GM12878 (cell line): Measurements from ENCODE around the gene TSR3. TPM values are rescaled to one million over a fixed set of nuclear protein-coding genes. Genes with fewer than 3 reads are reported as not detected.

Experiments used
- ATAC-seq: fragments of 200-7000 bp; cut with Tn5 transposase; 3 replicates; pipeline ENCODE4 v1.9.1; 2020; ENCODE audit warnings: mild to moderate bottlenecking, moderate library complexity
- BruUV-seq: library from RNA; stranded (reverse); fragments of 400-500 nt; replicated peaks from 2 replicates; lab custom pipeline; 2021; lab: Mats Ljungman, UMichigan
- CTCF ChIA-PET: fragments of 300-600 bp; sonication (Branson Sonifier 250); formaldehyde crosslinking; extraction: SDS; loops from one replicate; lab custom pipeline; 2021; ENCODE audit warnings: inconsistent platforms; lab: Yijun Ruan, JAX
- POLR2A ChIA-PET: fragments of 350-600 bp; formaldehyde crosslinking; extraction: SDS; loops from one replicate; lab custom pipeline; 2021; ENCODE audit warnings: inconsistent platforms; lab: Charles Lee
- RAD21 ChIA-PET: fragments of 300-600 bp; sonication (Branson Sonifier 250); formaldehyde crosslinking; loops from one replicate; lab custom pipeline; 2023; ENCODE audit warnings: antibody characterized with exemption; ENCODE audit not compliant: unreplicated experiment; lab: Charles Lee
- SMC1A ChIA-PET: fragments of 300-600 bp; sonication (Branson Sonifier 250); formaldehyde crosslinking; loops from one replicate; lab custom pipeline; 2023; ENCODE audit not compliant: unreplicated experiment, uncharacterized antibody; lab: Charles Lee
- DNase-seq: peaks from one replicate; pipeline ENCODE4 v3.0.0-alpha.2; 2011; ENCODE audit warnings: low read depth, low spot score
- FAIRE-seq: peaks from 3 replicates; lab custom pipeline; 2011; peaks lifted over from hg19 to GRCh38; lab: Jason Lieb, UNC
- H2AFZ ChIP-seq: 2 replicates; pipeline ENCODE4 v1.6.0; 2011; ENCODE audit warnings: low read depth, low read length, control low read depth; ENCODE audit not compliant: control insufficient read depth
- H3K27ac ChIP-seq: 2 replicates; pipeline ENCODE4 v1.5.1; 2011; ENCODE audit warnings: control low read depth; ENCODE audit not compliant: control insufficient read depth, insufficient read depth
- H3K27me3 ChIP-seq, 2 experiments: replicated peaks in 1 of 2; 2 replicates each; pipeline versions ENCODE4 v1.6.0 to v1.6.1; 2011; ENCODE audit warnings: low read length in 1 of 2; ENCODE audit not compliant: control insufficient read depth in 2 of 2, insufficient read depth in 2 of 2
- H3K36me3 ChIP-seq, 2 experiments: 2 replicates each; pipeline ENCODE4 v1.5.1; 2011; ENCODE audit warnings: low read length in 1 of 2; ENCODE audit not compliant: control insufficient read depth in 2 of 2, insufficient read depth in 2 of 2
- H3K4me1 ChIP-seq: 2 replicates; pipeline ENCODE4 v1.6.1; 2011; ENCODE audit warnings: mild to moderate bottlenecking, low read length, moderate library complexity, mixed read lengths; ENCODE audit not compliant: control insufficient read depth, insufficient read depth
- H3K4me2 ChIP-seq: 2 replicates; pipeline ENCODE4 v1.6.0; 2011; ENCODE audit warnings: control low read depth; ENCODE audit not compliant: control insufficient read depth, insufficient read depth
- H3K4me3 ChIP-seq: fragments of 200-600 bp; sonication (generic); 2 replicates; pipeline ENCODE4 v1.5.1; 2016
- H3K79me2 ChIP-seq: 2 replicates; pipeline ENCODE4 v1.6.0; 2011; ENCODE audit warnings: low read length; ENCODE audit not compliant: control insufficient read depth, insufficient read depth
- H3K9ac ChIP-seq: 2 replicates; pipeline ENCODE4 v1.8.0; 2011; ENCODE audit warnings: low read length, control low read depth, mixed read lengths; ENCODE audit not compliant: control insufficient read depth, insufficient read depth
- H3K9me3 ChIP-seq: replicated peaks from 3 replicates; pipeline ENCODE4 v1.5.1; 2011; ENCODE audit warnings: mild to moderate bottlenecking, low read length; ENCODE audit not compliant: control insufficient read depth, insufficient read depth
- H4K20me1 ChIP-seq: 2 replicates; pipeline ENCODE4 v1.6.0; 2011; ENCODE audit not compliant: control insufficient read depth, insufficient read depth
- CHD4 ChIP-seq: fragments of 200-600 bp; sonication (generic); IDR thresholded peaks from 2 replicates; pipeline ENCODE4 v1.6.1; 2016; ENCODE audit warnings: mild to moderate bottlenecking
- JUND ChIP-seq: IDR thresholded peaks from 2 replicates; pipeline ENCODE4 v1.6.1; 2012; ENCODE audit warnings: low read depth, mild to moderate bottlenecking, low read length, improper control_type of control experiment, moderate library complexity
- NFYA ChIP-seq: IDR thresholded peaks from 2 replicates; pipeline ENCODE4 v1.6.1; 2011; ENCODE audit warnings: low read depth, mild to moderate bottlenecking, low read length, improper control_type of control experiment, borderline replicate concordance
- NRF1 ChIP-seq: conservative IDR thresholded peaks from 2 replicates; pipeline ENCODE4 v1.6.1; 2011; ENCODE audit warnings: mild to moderate bottlenecking, low read depth, low read length, improper control_type of control experiment
- PAX8 ChIP-seq: fragments of 450-650 bp; IDR thresholded peaks from 2 replicates; pipeline ENCODE4 v1.6.1; 2017; ENCODE audit warnings: mild to moderate bottlenecking, moderate library complexity
- PKNOX1 ChIP-seq: fragments of 450-650 bp; IDR thresholded peaks from 2 replicates; pipeline ENCODE4 v1.6.1; 2016; ENCODE audit warnings: mild to moderate bottlenecking
- SKIL ChIP-seq: fragments of 450-650 bp; IDR thresholded peaks from 2 replicates; pipeline ENCODE4 v1.6.1; 2017; ENCODE audit warnings: mild to moderate bottlenecking, low read depth, inconsistent platforms; ENCODE audit not compliant: poor library complexity, severe bottlenecking
- ZBTB4 ChIP-seq: fragments of 450-650 bp; formaldehyde crosslinking; IDR thresholded peaks from 2 replicates; pipeline ENCODE4 v1.4.0; 2022; ENCODE audit warnings: mild to moderate bottlenecking, moderate library complexity
- WGBS: methylation state at CpG from one replicate; pipeline ENCODE4 v1.1.6; 2016; ENCODE audit warnings: low lambda C conversion rate; ENCODE audit not compliant: insufficient replicate concordance, insufficient coverage; ENCODE audit errors: missing lambda C conversion rate; 5-methylcytosine and 5-hydroxymethylcytosine counted together
- in situ Hi-C: fragments of 300-500 bp; cut with MboI; formaldehyde crosslinking; loops from 9 replicates; pipeline ENCODE4 v1.14.3; 2018; ENCODE audit warnings: mixed read lengths
- intact Hi-C: fragments of 100-400 bp; cut with micrococcal nuclease; formaldehyde crosslinking; loops from one replicate; pipeline ENCODE4 v1.14.2; 2022; ENCODE audit not compliant: unreplicated experiment
- polyA plus RNA-seq, 11 experiments: library from polyadenylated mRNA; depleted of rRNA in 4 of 11; unstranded in 6 of 11; stranded (reverse) in 5 of 11; fragments of >200 nt; fragmentation: Nextera tagmentation in 4 of 11; fragmentation: Illumina TruSeq in 1 of 11; extraction: Ambion mirVana in 4 of 11; extraction: Trizol in 1 of 11; gene quantifications; 1 replicate in 1 of 11; 2 replicates in 10 of 11; pipeline versions ENCODE4 v1.2.1 to v1.2.3, GENCODE V29; 2011 to 2016; ENCODE audit warnings: inconsistent platforms in 2 of 11, missing spikeins in 2 of 11, low read depth in 1 of 11
- total RNA-seq, 4 experiments: library from RNA; depleted of rRNA in 3 of 4; stranded (reverse); fragments of >200 nt in 3 of 4; fragmentation: Illumina TruSeq in 1 of 4; extraction: Trizol in 1 of 4; gene quantifications; 2 replicates each; pipeline versions ENCODE4 v1.2.1 to v1.2.3, GENCODE V29; 2013 to 2021
- TF ChIP-seq, protein P1 (sequence below): fragments of 450-650 bp; IDR thresholded peaks from 2 replicates; pipeline ENCODE4 v1.6.1; 2017; ENCODE audit warnings: borderline replicate concordance

Gene TSR3
- total and polyA plus RNA-seq, 10 of the 15 experiments (the other 5 are each of a cell fraction or from before 2014, with no cell fraction given) = 3.4 to 108 (median 46.9) TPM

DNA sequence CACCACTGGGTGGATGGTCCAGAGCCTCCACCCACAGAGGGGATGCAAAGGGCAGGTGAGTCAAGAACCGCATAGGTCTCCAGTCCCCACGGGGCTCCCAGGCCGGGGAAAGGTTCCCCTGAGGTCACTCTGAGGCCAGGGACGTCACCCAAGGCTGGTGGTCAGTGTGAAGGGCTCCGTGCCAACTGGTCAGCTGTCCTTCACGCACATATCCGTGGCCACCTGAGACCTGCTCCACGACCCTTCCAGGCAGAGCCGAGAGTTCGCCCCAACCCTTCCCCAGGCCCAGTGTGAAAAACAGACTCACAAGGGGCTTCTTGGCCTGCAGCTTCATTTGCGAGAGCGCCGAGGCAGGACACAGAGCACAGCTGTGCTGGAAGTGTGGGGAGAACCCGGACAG is 2.8 kb downstream of the TSR3 start:
- no peak overlapping the region for H3K9ac ChIP-seq
- no peak overlapping the region for H3K4me2 ChIP-seq
- no peaks in the 10 kb centered on the region for H4K20me1 ChIP-seq
- DNase-seq (no peak), ATAC-seq (no peak), FAIRE-seq (no peak)
- no peaks in the 10 kb centered on the region for H3K27me3 ChIP-seq
- peaks cover 26% of the 10 kb centered on the region for H3K79me2 ChIP-seq
- CTCF ChIA-PET = no interaction called here
- TF ChIP-seq ZBTB4 (CRISPR knock-in tag) = no peak
- SMC1A ChIA-PET = no interaction called here
- no peak overlapping the region for H2AFZ ChIP-seq
- no peaks in the 10 kb centered on the region for H3K9me3 ChIP-seq
- H3K36me3 ChIP-seq = peaks cover 0 to 6% of the 10 kb centered on the region in 2 experiments; a peak in 3 of 4 replicates
- H3K4me3 ChIP-seq = no peak overlapping the region
- RAD21 ChIA-PET = no interaction called here
- no TSS peak for BruUV-seq
- H3K4me1 ChIP-seq = peaks cover 8% of the 10 kb centered on the region
- WGBS = 67% methylated on average over 14 of the region's 14 CpGs
- POLR2A ChIA-PET = no interaction called here
- H3K27ac ChIP-seq = no peak overlapping the region
- intact Hi-C loops = no loop called here
- in situ Hi-C loops = no loop called here

DNA sequence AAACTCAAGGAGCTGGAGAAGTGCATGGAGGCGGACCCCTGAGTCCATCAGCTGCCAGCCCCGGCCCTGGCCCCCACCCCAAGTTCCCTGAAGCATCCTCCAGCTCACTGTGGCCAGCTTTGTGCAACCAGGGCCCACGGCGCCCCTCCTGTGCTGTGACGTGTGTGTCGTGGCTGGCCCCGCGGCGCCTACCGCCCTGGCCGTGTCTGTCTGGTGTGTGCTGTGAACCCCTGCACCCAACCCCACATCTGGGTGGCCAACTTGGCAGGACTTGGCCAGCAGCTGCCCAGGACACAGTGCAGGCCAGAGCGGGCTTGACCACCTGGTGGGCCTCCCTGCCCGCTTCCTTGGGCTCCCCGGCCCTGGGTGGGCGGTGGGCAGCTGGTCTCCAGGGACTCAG is 3.2 kb downstream of the TSR3 start:
- RAD21 ChIA-PET = no interaction called here
- Histone ChIP-seq H3K9me3 (no peaks in the 10 kb centered on the region), H3K4me1 (peaks cover 8% of the 10 kb centered on the region), H4K20me1 (no peaks in the 10 kb centered on the region), H3K9ac (no peak overlapping the region), H3K27ac (no peak overlapping the region), H3K79me2 (peaks cover 26% of the 10 kb centered on the region), H2AFZ (no peak overlapping the region), H3K4me2 (no peak overlapping the region), H3K36me3 (peaks cover 0 to 6% of the 10 kb centered on the region in 2 experiments; a peak in 3 of 4 replicates), H3K27me3 (no peaks in the 10 kb centered on the region), H3K4me3 (no peak overlapping the region)
- WGBS = 79% methylated on average over 15 of the region's 15 CpGs
- no peak for ATAC-seq
- no TSS peak for BruUV-seq
- SMC1A ChIA-PET = no interaction called here
- DNase-seq = no peak
- intact Hi-C loops = no loop called here
- in situ Hi-C loops = no loop called here
- POLR2A ChIA-PET = no interaction called here
- CTCF ChIA-PET = no interaction called here
- no peak for FAIRE-seq
- TF ChIP-seq PKNOX1 = no peak
- TF ChIP-seq NRF1 = no peak
- TF ChIP-seq PAX8 = no peak
- TF ChIP-seq NFYA = no peak
- TF ChIP-seq, protein P1, sequence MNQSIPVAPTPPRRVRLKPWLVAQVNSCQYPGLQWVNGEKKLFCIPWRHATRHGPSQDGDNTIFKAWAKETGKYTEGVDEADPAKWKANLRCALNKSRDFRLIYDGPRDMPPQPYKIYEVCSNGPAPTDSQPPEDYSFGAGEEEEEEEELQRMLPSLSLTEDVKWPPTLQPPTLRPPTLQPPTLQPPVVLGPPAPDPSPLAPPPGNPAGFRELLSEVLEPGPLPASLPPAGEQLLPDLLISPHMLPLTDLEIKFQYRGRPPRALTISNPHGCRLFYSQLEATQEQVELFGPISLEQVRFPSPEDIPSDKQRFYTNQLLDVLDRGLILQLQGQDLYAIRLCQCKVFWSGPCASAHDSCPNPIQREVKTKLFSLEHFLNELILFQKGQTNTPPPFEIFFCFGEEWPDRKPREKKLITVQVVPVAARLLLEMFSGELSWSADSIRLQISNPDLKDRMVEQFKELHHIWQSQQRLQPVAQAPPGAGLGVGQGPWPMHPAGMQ = no peak
- no peak for TF ChIP-seq CHD4
- no peak for TF ChIP-seq SKIL
- no peak for TF ChIP-seq JUND
